Left hindlimb (tissue), 1 donor: Measurements from ENCODE around the gene TAF11.
"Not testable (repeated sequence)": the region's sequence is repeated elsewhere in the genome, so short reads cannot be mapped to it uniquely, and the experiment has no call there.

Source experiments
- DNase-seq: peaks from one replicate; pipeline ENCODE4 v3.0.0-alpha.2; 2018

Gene TAF11

DNA sequence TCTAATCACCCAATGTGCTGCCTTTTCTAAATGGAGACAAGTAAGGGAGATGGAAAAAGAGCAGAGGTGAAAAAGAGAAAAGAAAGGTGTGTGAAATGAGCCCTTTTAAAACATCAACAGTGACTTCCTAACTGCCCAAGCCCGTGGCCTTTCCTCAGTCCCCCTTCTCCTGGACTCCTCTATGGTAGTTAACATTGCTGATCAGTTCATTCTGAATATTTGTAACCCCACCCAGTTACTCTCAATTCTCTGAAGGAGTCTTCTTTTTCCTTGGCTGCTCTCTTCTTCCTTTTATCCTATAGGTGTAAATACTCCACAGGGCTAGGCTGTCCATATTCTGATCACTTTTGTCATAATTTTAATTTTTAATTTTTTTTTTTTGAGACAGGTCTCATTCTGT lies 27.1 kb downstream of the TAF11 start:
- DNase-seq = no peak

GRCh38 chr6:34859951-34860350 lies 27.9 kb downstream of the TAF11 start:
- DNase-seq = no peak

- no peak for DNase-seq
Observed at GRCh38 chr6:34858681-34859080, 29.2 kb downstream of the TAF11 start.

DNA sequence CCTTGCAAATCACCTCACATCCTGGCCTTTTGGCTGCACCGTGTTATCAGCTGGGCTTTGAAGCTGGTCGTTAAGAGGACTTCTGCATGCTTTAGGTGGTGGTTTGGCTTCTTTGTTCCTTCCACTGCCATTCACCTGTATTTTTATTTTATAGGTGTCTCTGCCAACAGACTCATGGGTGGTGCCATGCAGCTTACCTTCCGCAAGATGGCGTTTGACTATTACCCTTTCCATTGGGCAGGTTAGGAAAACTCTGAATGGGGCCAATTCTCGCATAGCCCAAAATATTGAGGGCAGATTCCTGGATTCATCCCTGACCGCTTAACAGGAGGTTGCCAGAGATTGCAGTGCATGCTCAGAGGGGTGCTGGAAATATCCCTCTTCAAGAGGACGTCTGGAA lies 32.4 kb downstream of the TAF11 start:
- DNase-seq = no peak

DNA sequence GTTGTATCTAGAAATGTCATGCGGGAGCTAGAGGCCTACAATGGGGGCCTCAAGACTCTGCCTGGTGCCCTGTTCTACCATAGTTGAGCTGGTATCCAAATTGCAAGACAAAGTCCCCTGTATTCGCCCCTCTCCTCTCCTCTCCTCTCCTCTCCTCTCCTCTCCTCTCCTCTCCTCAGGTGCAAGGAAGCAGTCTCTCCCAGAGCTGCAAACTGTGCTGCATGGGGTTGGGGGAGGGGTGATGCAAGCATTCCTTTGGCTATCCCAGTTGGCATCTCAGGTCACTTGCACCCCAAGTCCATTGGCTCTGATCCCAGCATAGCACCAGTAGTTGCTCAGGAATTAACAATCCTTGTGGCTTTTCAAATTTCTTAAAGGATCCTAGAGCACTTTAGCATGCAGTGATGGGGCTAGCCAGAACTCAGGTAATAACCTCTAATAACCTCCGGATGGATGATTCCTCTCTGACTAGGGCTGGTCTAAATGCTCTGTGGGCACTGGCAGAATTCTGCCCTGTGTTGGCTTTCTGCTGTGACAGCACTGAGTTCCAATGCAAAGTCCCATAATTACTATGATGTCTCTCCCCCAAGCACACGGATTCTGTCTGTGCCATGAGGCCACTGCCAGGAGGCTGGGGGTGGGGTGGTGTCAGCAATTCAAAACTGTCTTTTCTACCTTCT lies 35.3 kb downstream of the TAF11 start:
- no peak for DNase-seq

GRCh38 chr6:34851361-34851760 lies 36.5 kb downstream of the TAF11 start:
- no peak for DNase-seq

- not testable (repeated sequence) for DNase-seq
Observed at GRCh38 chr6:34849066-34849465, 38.8 kb downstream of the TAF11 start.

GRCh38 chr6:34839666-34840352 lies 48.0 kb downstream of the TAF11 start:
- DNase-seq = no peak

- DNase-seq = no peak
Observed at GRCh38 chr6:34837528-34837927, 50.3 kb downstream of the TAF11 start.

GRCh38 chr6:34836451-34836850 lies 51.4 kb downstream of the TAF11 start:
- DNase-seq = no peak

GRCh38 chr6:34836008-34836407 lies 51.8 kb downstream of the TAF11 start:
- DNase-seq = no peak

DNA sequence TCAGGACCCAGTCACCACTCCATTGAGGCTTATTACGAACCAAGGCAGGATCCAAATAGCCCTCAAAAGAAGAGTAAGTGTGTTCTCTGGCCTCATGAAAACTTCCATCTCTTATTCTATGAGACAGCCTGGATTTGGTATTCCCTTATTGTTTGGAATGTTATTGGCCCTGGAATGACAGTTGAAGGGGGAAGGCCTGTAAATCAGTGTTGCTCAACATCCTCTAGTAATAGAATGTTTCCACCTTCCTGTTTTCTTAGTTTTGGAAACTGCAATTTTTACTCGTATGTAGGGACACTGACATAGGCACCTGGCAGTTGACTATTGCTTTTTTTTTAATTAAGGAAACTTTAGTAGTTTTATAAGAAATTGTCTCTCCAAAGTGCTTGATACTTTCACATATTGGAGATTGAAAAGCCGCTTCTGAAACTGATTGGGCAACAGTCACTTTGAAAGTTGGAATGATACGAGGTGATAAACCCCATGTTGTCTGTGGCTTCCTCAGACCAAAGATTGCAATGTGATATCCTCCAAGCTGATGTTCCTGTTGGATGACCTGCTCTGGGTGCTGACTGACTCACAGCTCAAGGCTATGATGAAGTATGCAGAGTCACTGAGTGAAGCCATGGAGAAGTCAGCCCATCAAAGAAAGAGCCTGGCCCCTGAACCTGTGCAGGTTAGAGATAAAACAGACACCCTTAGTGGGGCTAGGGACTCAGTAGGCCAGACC lies 52.9 kb downstream of the TAF11 start:
- DNase-seq = no peak

DNA sequence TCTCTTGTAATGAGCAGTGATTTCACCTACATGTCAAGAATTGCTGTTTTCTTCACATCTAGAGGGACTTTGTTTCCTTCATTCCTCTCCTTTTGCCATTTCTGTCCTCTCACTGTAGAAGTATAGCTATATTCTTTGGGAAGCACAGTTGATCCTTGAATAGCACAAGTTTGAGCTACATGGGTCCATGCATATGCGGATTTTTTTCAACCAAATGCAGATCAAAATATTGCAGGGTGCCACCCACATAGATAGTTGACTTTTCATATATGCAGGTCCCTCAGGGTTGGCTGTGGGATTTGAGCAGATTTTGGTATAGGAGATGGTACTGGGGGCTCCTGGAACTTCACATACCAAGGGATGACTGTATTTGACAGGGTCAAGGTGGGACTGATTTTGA lies 54.9 kb downstream of the TAF11 start:
- DNase-seq = no peak

DNA sequence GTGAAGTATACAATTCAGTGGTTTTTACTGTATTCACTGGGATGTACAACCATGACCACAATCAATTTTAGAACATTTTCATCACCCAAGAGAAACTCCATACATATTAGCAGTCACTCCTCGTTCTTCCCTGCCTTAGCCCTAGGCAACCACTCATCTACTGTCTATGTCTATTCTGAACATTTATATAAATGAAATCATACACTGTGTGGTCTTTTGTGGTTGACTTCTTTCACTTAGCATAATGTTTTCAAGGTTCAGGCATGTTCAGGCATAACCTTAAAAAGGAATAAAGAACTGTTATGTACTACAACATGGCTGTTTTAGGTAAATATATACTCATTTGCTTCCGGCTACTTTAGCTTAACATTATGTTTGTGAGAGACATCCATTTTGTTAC lies 58.7 kb downstream of the TAF11 start:
- no peak for DNase-seq
